Subcutaneous adipose tissue (tissue), 4 donors: Measurements from ENCODE around the gene AUTS2. TPM values are rescaled to one million over a fixed set of nuclear protein-coding genes. Genes with fewer than 3 reads are reported as not detected.

Source experiments
- CTCF ChIP-seq: fragments of 450-650 bp; IDR thresholded peaks from one replicate; pipeline ENCODE4 v1.5.1; 2016; ENCODE audit warnings: low read depth, mild to moderate bottlenecking, control low read depth, antibody characterized with exemption, moderate library complexity
- total RNA-seq, 4 donors: library from RNA; depleted of rRNA; stranded (reverse); fragments of >200 nt; gene quantifications; one replicate each; pipeline ENCODE4 v1.1.0, GENCODE V29; 2016

The AUTS2 gene
- total RNA-seq, 4 donors from 2014 or later = 22.4 to 46.9 (median 27.4) TPM

DNA sequence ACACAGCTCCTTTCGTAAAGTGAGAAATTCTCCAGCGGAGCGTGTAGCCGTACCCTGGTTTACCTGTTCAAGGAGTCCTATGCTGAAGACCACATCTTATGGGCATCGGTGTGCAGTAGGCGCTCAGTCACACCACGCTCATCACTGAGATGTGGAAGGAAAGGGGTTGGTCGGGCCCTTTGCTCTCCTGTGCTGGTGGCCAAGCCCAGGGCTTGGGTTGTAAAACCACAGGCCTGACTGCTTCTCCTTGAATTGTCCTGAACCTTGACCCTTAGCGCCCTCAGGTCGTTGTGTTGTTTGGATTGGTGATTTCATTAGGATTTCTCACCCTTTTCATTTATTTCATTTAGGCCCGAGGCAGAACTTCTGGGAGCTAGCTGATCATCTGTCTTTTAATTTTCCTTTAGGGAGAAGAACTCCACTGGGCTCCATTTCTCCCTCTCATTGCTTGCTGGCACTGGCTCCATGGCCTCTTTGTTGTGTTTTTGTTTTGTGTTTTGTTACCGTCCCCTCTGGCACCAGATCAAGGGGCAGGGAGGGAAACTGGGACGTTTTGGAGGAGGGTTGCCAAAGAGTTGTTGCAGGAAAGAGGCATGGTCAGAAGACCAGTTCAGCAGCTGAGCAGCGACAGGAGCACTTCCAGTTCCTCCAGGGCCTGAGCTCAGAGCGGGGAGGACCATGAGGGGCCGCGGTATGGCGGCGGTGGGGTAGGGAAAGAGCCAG is 1022.2 kb downstream of the AUTS2 start:
- TF ChIP-seq CTCF = no peak

DNA sequence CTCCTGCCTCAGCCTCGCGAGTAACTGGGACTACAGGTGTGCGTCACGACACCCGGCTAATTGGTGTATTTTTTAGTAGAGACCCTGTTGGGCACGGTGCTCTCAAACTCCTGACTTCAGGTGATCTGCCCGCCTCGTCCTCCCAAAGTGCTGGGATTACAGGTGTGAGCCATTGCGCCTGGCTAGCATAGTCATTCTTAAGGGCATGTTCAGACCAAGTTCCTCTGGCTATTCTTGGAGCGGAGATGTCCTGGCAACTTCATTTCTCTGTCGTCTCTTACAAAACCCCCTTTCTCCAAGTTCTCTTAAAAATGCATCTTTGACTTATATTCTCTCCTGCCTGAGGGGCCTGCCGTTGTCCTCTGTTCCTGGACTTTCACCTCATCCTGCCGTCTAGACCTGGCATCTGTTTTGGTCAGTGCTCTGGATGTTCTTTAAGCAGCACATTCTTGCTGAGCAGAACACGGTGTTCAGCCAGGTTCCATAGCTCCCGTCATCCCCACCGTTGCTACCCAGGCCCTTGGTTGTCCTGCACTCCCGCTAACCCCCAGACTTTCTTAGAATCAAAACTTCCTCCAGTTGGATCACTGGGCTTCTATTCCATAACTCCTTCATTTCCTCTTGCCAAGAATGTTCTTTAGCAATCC is 1023.8 kb downstream of the AUTS2 start:
- TF ChIP-seq CTCF = no peak

DNA sequence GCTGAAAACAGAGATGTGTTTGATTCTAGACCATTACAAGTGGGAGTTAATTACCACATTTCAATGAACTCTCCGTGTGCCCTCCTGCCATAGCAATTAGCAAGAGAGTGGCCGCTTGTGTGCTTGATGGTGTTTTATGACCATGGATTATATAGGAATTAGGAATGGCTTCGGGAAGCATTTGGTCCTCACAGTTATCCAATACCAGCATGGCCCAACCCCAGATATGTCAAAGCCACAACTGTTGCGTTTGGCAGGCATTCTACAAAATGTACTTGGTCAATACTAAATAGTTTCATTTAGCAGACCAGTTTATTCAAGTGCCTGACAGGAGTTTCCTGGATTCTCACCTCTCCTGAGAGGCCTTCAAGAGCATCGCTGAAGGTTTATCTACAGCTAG is 1024.7 kb downstream of the AUTS2 start:
- TF ChIP-seq CTCF = no peak

DNA sequence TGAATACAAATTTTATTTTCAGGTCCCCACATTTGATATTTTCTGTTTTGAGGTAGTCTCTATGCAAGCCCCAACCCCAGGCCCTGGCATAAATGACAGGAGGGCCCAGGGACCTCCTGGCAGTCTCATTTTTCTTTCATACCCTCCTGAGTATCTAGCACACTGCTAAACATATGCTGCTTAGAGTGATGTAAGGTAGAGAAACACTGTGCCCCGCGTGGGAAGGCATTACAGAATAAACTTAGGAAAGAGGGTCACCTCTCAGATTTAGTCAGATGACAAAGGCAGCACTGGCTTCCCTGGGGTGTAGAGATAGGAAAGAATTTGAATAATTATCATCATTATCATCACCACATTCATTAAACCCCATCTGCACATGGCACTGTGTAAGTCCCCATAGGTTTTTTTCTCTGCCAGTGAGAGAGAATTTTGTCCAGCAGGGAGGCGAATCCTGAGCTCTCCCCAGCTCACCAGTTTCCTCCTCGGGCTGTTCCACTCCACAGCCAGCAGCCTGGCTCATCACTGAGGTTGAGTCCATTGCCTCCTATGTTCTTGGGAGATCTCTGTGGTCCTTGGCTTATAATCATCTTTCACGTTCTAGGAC is 1026.3 kb downstream of the AUTS2 start:
- no peak for TF ChIP-seq CTCF

- TF ChIP-seq CTCF = no peak
These were observed 1029.2 kb downstream of the AUTS2 start for GRCh38 chr7:70627461-70627860.

DNA sequence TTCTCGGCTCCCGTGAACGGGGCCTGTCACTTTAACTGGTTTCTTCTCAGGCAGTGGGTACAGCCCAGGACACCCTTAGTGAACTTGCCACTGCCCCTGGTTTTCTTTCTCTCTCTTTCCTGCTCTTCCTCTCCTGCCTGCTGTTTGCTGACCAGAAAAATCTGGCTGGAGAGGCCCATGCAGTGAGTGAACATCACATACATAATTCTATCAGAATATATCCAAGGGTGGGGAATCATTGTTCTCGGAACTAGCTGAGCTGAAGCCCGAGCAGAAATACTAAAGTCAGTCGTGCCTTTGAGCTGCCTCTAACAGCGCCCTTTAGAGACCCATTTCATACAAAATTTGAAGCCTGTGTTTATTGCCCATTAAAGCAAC is 1032.2 kb downstream of the AUTS2 start:
- no peak for TF ChIP-seq CTCF

- TF ChIP-seq CTCF = no peak
These were observed 1032.7 kb downstream of the AUTS2 start for GRCh38 chr7:70630818-70631457.
